ENCODE measurements around the gene PRKN.

The PRKN gene

DNA sequence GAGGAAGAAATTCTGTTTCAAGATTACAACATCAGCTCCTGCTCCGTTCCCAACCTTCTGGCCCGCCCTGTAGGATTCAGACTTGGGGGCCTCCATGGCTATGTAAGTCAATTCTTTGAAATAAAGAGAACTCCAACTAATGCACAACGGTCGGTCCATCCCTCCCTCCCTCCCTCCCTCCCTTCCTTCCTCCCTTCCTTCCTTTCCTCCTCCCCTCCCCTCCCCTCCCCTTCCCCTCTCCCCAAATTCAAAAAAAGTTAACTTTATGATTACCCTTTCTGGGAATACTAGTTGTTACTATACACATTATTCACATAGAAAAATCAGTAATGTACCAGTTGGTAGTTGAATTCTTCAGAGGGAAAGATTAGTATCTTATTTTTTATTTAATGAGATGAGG, 1274.0 kb downstream of the PRKN start:
- DNase-seq: no peak

- DNase-seq: no peak
Observed at GRCh38 chr6:161452241-161452640, 1275.3 kb downstream of the PRKN start.

DNA sequence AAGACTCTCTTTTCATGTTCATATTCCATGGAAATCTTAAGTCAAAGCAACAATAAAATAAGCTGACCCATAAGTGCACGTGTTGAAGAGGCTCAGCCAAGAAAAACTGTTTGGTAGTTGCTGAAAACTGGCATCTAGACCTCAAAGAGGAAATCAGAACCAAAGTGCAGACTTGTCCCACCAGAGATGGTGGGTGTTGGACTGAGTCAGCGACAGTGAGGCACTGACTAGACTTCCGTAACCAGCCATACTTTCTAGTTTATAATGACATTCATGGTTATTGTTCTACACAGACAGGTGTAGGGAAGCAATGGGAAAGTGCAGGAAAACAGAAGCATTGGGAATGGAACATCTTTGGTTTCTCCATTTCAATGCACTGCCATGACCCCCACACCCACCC, 1278.0 kb downstream of the PRKN start:
- no peak for DNase-seq

GRCh38 chr6:161446949-161447348, 1280.6 kb downstream of the PRKN start:
- DNase-seq: no peak

DNA sequence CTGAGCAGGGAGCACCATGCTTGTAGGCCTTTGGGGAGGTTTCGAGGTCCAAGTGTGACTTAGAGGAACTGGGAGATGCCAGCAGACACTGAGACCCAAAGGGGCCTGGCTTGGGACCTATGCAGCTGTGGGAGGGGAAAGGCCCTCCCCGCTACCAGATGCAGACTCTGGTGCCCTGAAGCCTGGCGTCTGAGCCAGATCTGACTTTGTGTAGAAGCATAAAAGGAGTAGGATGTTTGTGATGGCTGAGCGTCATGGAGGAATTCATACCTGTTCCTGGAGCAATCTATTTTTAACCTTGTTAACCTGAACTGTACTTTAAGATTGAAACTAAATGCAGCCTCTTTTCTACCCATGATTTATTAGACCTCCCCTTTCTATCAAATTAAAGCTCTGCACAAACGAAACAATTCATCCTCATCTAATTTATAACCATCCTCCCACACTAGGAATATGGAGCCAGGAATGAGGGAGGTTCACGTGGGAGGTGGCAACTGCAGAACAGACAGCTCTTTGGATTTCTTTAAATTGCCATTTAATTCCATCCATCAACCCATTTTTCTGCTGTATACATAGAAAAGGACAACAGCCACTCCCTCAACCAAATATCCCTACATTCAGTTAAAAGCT, 1281.2 kb downstream of the PRKN start:
- DNase-seq: no peak

- no peak for DNase-seq
Observed at GRCh38 chr6:161445021-161445799, 1282.4 kb downstream of the PRKN start.

DNA sequence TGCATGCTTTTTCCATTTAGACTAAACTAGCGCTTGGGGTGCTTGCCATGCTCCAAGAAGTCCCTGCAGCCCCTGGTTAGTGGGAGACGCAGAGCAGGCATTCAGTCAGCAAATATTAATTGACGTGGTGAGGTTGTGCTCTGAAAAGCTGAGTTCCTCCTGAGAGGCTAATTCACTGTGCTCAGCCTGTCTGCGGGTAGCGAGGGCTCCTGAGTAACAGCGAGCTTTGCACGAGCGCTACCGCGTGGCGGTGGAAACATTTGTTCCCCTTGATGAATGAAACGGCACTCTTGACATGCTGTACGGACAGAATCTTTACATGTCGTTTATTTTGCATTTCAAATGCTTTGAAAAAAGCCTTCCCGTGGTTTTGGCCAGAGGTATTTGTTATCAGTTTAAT, 1283.1 kb downstream of the PRKN start:
- DNase-seq: peak; percentile 48

GRCh38 chr6:161443848-161444247, 1283.7 kb downstream of the PRKN start:
- DNase-seq: no peak

DNA sequence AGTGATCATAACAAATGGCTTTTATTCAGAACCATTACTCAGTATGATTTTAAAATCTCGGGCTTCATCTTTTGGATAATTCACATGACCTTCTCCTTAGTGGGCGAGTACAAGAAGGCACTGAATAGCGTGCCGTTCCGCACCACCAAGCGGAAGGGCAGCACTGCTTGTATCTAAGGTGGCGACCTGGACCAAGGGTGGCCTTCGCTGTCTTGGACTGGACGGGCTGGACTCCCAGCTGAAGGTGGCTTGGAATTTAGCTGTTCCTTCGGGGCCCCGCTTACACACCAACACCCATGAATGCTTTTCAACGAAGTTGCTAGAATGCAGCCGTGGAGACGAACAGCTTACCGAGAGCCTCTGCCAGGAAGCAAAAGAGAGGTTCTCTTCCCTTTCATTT, 1285.1 kb downstream of the PRKN start:
- no peak for DNase-seq

GRCh38 chr6:161440299-161440698, 1287.3 kb downstream of the PRKN start:
- no peak for DNase-seq

GRCh38 chr6:161439093-161439492, 1288.5 kb downstream of the PRKN start:
- no peak for DNase-seq

- no peak for DNase-seq
Observed at GRCh38 chr6:161438430-161439030, 1289.0 kb downstream of the PRKN start.

DNA sequence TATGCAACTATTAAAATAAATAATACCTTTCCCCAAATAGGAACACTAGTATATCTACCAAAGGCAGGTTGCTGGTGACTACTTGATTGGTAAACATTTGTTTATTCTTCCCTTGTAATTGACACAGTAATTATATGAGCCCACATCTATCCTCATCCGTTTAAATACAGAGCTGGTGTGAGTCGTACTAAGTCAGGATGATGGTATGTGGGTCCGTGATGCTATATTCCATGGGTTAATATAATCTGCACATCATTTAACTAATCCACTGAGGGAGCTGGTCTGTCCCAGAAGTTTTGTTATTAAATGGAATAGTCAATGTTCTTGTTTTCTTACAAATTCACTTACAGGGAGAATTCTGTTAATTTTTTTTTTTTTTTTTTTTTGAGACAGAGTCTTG, 1289.7 kb downstream of the PRKN start:
- no peak for DNase-seq

DNA sequence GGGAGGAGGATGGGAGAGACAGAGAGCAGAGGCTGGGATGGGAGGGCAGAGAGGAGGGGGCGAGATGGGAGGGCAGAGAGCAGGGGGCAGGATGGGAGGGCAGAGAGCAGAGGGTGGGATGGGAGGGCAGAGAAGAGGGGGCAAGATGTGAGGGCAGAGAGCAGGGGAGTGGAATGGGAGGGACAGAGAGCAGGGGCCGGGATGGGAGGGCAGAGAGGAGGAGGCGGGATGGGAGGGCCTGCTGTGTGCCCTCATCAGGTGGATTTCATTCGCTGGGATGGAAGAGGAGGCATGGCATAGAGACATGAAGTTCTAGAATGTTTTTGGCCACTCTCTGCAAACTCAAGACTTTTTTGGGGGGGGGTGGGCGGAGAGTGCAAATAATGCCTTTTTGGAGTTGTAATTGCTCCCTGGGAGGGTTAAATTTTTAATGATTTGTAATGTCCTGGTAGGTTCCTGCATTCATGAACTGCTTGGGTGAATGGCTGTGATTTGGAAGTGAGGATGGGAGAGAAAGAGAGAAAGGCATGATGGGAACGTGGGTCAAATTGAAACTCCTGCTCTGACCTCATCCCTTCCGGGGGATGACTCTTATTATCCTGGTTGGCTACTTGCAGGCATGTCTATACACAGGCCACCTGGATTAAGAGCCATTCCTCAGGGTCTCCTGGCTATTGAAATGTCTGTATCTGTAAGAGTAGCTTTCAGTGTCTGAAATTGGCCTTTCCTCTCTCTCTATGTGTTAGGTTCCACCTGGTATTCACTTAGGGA, 1291.3 kb downstream of the PRKN start:
- DNase-seq: no peak

GRCh38 chr6:161435748-161436070, 1291.9 kb downstream of the PRKN start:
- no peak for DNase-seq

- DNase-seq: no peak
Observed at GRCh38 chr6:161434921-161435747, 1292.4 kb downstream of the PRKN start.

DNA sequence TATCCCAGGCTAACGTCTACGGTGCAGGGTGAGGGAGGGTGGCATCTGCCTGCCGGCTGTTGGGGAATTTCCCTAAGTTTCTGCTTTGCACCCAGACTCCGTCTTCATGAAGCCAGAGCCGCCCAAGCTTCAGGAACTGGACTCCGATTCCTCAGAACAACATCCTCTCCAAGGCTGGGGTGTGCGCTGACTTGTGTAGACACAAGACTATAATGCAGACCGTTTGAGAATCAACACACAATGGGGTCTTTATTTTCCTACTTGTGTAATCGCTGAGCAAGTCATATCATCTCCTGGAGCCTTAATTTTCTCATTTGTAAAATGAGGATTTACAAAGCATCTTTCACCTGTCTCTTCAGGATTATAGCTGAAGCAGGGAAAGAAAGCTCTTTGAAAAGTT, 1293.2 kb downstream of the PRKN start:
- no peak for DNase-seq

GRCh38 chr6:161432546-161432945, 1295.0 kb downstream of the PRKN start:
- DNase-seq: no peak

DNA sequence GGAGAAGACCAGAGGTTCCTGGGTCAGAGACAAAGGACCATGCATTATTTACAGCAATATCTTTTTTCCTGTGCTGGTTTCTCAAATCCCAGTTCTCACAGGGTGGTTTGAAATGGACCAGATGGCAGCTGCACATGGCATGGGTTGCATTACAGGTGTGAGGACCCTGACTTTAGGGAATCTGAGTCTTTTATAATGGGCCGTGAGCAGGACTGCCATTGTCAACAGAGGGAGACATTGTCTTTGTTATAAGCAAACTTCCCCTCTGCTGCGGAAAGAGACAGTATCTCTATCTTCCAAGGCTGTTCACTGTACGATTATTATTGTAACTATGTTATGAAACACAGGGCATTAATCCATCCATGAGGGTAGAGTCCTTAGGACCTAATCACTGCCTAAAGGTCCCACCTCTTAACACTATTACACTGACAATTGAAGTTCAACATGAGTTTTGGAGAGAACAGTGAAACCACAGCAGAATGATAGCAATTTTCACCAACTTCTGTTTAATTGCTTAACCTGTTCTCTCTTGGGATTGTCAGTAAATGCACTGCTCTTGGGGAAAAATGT, 1297.6 kb downstream of the PRKN start:
- no peak for DNase-seq

- no peak for DNase-seq
Observed at GRCh38 chr6:161424421-161424820, 1303.1 kb downstream of the PRKN start.

DNA sequence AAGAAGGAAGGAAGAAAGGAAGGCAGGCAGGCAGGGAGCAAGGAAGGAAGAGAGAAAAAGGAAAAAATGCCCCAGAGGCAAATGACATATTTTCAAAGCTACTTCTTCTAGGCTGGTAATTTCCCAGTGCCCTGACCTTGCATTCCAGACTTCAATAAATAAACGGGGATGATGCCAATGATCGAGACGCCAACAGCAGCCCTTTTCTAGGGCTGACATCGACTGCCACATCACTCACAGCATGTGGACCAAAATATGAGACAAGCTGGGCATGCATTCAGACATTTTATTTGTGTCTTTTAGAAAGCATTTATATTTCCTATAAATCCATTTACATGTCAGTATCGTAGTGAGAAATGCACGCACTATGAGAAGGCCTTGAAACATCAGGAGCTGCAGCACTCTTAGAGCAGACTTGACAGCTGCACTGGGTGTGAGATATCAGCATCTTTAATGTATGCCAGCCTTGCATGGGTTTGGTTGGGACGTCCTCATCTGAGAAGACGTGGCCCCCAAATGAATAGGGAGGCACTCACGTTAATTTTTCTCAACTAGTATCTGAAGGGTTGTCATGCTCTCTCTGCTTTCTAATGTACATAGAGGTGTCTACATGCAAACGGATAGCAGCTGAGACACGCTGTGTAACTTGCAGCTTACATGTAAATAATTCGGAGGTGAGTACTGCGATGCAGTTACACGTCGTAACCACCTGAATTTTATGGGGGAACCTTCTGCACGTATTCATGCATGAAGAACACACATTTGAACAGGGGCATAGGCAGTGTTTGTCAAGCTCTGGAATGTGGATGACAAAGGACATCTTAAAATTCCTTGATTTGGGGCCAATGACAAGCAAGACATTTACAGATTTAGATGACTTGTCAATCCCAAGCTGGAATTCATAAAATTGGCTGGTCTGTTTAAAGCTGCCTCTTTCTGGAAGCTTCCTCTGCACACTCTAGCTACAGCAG, 1304.6 kb downstream of the PRKN start:
- no peak for DNase-seq
